T47D (cell line): ENCODE data around the gene TNK2.
"Not testable (repeated sequence)": the region's sequence is repeated elsewhere in the genome, so short reads cannot be mapped to it uniquely, and the experiment has no call there.

Experiments used
- DNase-seq, 2 experiments: peaks; one replicate each; pipeline versions ENCODE4 v3.0.0 to v3.0.0-alpha.2; 2011 to 2012; ENCODE audit warnings: low read depth in 1 of 2, low spot score in 1 of 2
- JUND ChIP-seq: IDR thresholded peaks from 2 replicates; pipeline ENCODE4 v1.6.1; 2012; ENCODE audit warnings: low read depth
- in situ Hi-C: cut with HindIII; loops from 2 replicates; pipeline ENCODE4 v1.10.0; 2016; ENCODE audit warnings: low sequenced_read_pairs, low pct_unique_long_range_greater_than_20kb

TNK2 gene

GRCh38 chr3:195932418-195933043 is 24.2 kb upstream of the TNK2 start:
- no peak for TF ChIP-seq JUND
- in situ Hi-C loops = no loop called here
- DNase-seq = peak in 1 of 2 experiments; percentile 62

DNA sequence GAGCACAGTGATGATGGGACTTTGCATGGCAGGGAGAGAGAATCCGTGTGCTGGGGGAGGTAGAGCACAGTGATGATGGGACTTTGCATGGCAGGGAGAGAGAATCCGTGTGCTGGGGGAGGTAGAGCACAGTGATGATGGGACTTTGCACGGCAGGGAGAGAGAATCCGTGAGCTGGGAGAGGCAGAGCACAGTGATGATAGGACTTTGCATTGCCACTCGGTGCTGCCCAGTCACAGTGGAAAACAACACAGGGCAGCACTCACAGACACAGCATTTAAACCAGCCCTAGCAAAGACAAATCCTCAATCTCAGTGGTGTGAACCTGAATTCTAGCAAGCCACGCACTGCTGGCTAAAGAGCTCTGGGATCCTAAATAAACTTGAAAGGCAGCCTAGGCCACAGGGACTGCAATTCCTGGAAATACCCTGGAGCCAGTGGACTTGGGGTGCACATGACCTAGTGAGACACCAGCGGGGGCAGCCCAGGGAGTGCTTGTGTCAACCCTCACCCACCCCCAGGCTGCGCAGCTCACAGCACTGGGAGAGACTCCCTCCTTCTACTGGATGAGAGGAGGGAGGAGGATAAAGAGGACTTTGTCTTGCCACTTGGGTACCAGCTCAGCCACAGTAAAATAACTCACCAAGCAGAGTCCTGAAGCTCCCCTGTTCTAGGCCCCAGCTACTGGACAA is 23.4 kb upstream of the TNK2 start:
- no peak for DNase-seq
- TF ChIP-seq JUND = no peak
- in situ Hi-C loops = no loop called here

DNA sequence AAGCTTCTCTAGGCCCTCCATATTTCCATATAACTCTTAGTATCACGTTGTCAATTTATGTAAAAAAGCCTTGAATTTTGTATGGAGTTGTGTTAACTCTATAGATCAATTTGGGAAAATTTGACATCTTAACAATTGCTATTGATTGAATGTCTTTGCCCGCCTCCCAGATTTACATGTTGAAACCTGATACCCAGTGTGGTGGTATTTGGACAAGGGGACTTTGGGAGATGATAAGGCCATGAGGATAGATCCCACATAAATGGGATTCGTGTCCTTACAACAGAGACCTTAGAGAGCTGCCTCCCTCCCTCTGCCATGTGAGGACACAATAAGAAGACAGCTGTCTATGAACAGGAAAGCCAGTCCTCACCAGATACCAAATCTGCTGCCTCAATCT is 21.1 kb upstream of the TNK2 start:
- in situ Hi-C loops = no loop called here
- DNase-seq = no peak
- no peak for TF ChIP-seq JUND

GRCh38 chr3:195921334-195921791 is 13.0 kb upstream of the TNK2 start:
- TF ChIP-seq JUND = no peak

DNA sequence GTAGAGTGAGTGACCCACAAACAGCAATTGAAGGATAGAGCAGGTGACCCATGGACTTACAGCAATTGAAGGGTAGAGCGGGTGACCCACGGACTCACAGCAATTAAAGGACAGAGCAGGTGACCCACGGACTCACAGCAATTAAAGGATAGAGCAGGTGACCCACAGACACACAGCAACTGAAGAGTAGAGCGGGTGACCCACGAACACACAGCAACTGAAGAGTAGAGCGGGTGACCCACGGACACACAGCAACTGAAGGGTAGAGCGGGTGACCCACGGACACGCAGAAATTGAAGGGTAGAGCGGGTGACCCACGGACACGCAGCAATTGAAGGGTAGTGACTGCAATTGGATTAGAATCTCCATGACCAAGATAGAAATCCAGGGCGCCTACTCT is 9.8 kb upstream of the TNK2 start:
- DNase-seq = no peak
- no peak for TF ChIP-seq JUND
- in situ Hi-C loops = no loop called here

More at GRCh38 chr3:195921334-195921791, 13.0 kb upstream of the TNK2 start:
- DNase-seq = peak in 1 of 2 experiments; percentile 50
- in situ Hi-C loops = no loop called here

DNA sequence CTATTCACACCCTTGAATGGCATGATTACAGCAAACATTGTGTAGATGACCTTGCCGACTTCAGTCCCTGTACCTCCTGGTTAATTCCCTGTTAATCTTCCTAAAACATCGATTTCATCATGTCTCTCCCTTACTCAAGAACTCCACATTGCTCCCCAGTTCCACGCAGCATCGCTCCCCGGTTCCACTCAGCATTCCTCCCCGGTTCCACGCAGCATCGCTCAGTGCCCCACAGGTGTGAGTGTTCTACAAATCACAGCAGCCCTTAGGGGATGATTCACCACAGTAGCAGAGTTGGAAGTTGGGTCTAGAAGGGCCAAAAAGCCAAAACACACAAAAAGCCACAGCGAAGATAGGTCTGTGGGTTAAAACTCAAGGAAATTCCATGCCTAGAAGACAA is 8.6 kb upstream of the TNK2 start:
- DNase-seq = no peak
- no peak for TF ChIP-seq JUND
- in situ Hi-C loops = no loop called here

GRCh38 chr3:195916291-195916690 is 7.9 kb upstream of the TNK2 start:
- no peak for TF ChIP-seq JUND
- in situ Hi-C loops = no loop called here
- DNase-seq = no peak

DNA sequence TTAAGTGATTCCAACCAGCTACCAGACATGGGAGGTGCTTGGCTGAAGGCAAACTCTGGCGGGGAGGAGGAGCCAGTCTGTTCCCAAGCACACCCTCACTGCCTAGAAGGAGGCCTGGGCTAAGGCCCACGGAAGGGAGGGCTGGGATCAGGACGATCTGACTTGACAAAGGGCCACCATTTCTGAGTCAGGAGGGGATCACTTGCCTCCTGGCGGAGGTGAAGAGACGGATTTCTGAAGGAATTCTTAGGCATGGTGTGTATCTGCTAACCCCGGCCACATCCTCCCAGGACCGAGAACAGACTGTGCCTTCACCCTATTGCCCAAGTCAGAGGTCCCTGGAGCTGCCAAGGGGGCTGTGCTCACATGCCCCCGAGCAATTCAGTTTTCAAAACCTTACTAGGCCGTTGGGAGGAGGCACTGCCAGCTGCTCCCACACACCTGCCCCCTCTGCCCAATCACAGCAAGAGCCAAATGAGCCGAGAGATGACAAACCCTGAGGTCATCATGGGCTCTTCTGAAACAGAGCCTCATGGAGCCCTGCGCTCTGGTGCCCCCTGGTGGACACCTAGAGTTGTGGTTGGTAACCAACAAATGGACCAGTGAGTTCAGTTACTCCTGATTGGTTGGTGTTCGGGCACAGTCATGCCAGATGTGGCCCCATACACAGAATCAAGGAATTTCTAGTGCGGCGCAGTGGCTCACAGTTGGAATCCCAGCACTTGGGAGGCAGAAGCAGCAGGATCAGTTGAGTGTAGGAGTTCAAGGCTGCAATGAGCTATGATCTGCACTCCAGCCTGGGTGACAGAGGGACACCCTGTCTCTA is 6.5 kb upstream of the TNK2 start:
- no peak for TF ChIP-seq JUND
- in situ Hi-C loops = no loop called here
- DNase-seq = peak; percentile 99 to 100

DNA sequence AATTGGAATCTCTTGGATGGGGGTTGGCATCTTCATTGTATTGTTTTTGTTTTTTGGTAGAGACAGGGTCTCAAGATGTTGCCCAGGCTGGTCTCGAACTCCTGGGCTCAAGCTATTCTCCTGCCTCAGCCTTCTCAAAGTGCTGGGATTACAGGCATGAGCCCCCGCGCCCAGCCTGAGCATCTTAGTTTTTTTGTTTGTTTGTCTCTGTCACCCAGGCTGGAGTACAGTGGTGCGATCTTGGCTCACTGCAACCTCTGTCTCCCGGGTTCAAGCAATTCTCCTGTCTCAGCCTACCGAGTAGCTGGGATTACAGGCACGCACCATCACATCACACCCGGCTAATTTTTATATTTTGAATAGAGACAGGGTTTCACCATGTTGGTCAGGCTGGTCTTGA is 5.8 kb upstream of the TNK2 start:
- DNase-seq, in situ Hi-C loops: not testable (repeated sequence)

DNA sequence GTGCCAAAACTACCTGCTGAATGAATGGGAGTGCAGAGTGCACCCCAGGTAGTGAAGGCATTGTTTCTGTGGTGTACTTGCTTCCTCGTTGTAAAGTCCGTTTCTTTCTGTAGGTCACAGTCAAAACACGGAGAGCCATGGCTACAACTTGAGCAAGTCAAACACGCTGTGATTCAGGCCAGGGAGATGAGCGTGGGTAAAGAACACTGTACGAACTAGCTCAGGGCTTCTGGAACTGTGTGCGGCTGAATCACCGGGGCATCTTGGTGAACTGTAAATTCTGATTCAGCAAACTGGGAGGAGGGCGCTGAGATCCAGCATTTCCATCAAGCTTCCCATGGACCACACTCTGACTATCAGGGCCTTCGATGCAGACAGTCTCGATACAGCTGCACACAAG is 5.0 kb upstream of the TNK2 start:
- DNase-seq = no peak
- in situ Hi-C loops = no loop called here
- no peak for TF ChIP-seq JUND

- DNase-seq = peak in 1 of 2 experiments; percentile 89
- TF ChIP-seq JUND = no peak
- in situ Hi-C loops = no loop called here
Observed at GRCh38 chr3:195911946-195912270, 3.6 kb upstream of the TNK2 start.

DNA sequence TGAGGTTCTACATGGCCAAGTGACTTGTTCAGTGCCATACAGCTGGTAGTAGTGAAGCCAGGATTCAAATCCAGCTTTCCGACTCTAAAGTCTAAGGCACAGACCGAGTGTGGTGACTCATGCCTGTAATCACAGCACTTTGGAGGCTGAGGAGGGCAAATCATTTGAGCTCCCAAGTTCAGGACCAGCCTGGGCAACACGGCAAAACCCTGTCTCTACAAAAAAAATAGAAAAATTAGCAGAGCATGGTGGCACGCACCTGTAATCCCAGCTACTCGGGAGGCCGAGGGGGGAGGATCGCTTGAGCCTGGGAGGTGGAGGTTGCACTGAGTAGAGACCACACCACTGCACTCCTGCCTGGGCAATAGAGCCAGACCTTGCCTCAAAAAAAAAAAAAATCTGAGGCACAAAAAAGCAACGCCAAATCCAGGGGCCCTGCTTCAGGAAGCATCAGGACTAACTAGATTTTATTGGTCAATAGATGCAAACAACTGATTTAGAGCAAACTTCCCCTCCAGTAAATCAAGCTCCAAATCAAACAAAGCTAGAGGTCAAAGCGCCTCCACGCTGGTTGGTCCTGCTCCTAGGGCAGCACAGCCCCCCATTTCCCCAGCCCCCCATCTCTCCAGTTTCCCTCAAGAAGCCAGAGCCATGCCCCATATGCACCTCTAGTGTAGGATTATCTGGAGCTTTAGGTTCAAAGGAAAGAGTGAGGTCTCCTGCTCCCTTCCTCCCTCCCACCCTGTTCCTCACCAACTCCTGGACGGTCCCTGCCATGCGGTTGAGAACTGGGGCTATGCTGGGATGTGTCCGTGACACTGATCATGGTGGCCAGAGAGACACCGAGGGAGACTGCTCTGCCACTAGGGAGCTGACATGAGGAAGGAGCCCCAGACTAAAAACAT is 2.9 kb upstream of the TNK2 start:
- DNase-seq = peak; percentile 87 to 94
- in situ Hi-C loops = no loop called here
- no peak for TF ChIP-seq JUND
